ENCODE measurements around the gene OR6S1. TPM values are rescaled to one million over a fixed set of nuclear protein-coding genes. Genes with fewer than 3 reads are reported as not detected.
A peak's percentile ranks its signal among the peaks of the same experiment; 100 is the strongest.

The OR6S1 gene
- total RNA-seq, 4 donors from 2014 or later, result not detected

DNA sequence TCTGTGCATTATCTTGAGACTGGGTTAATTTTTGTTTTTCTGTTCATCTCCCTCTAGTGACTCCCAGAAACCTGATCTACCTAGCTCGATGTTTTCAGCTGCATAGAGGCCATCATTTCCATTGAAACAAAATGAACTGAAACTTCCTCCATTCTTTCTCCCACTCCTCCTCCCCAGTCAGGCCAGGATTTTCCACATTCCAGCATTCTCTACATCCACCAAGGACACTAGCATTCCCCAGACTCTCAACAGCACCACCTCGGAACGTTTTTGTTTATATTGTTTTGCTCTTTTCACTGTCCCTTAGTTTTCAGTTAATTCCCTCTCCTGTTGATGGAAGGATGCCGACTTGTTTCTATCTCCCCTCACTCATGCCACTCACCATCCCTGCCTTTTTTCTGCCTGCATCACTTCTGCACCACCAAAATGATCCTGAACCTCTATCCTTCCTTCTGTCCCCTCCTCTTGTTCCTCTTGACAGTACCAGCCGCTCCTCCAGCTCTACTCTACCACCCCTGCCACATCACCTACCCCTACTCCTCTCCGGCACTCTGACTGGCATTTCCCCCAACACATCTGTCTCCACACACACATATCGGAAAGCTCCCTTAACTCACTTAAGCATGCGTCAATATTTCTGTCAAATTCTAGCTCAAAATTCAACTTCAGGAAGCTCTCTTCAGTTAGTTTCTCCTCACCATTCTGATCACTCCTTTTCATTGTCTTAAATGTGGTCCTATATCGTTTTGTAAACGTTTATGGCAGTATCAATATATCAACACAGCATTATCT, 13.2 kb downstream of the OR6S1 start:
- ATAC-seq (ENCODE audit: low FRiP score), result no peak
- no peak for DNase-seq (ENCODE audit: low spot score)
- TF ChIP-seq, protein P1, sequence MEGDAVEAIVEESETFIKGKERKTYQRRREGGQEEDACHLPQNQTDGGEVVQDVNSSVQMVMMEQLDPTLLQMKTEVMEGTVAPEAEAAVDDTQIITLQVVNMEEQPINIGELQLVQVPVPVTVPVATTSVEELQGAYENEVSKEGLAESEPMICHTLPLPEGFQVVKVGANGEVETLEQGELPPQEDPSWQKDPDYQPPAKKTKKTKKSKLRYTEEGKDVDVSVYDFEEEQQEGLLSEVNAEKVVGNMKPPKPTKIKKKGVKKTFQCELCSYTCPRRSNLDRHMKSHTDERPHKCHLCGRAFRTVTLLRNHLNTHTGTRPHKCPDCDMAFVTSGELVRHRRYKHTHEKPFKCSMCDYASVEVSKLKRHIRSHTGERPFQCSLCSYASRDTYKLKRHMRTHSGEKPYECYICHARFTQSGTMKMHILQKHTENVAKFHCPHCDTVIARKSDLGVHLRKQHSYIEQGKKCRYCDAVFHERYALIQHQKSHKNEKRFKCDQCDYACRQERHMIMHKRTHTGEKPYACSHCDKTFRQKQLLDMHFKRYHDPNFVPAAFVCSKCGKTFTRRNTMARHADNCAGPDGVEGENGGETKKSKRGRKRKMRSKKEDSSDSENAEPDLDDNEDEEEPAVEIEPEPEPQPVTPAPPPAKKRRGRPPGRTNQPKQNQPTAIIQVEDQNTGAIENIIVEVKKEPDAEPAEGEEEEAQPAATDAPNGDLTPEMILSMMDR (IDR thresholded peaks at IDR 0.05), result no peak

DNA sequence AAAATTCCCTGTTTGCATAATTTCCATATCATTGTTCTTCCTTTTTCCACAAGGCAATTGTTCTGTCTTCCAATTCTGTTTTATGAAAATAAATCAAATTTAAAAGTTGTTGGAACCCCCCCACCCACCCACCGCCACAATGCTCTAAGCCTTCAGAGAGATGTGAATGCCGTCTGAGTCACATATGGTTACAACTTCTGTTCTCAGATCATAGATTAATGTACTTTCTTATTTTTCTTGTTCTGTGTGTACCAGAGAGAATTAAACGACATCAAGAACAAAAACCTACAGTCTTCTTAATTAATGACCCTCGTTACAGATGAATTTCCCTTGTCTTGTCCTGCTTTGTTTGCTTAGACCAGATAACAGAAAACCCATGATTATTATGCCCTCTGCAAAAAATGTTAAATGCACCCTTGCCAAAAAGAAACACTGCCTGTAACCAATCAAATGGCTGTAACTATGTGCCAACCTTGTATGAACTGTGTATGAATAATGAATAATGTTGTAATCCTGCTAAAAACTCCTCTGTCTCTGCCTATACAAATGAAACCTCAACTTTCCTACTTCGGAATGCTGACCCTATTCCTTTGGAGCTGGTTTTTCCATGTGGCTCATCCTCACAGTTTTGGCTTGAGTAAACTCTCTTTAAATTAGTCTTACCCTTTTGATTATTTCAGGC, 14.0 kb downstream of the OR6S1 start:
- no peak for ATAC-seq (ENCODE audit: low FRiP score)
- no peak for DNase-seq (ENCODE audit: low spot score)
- TF ChIP-seq, protein P1 (IDR thresholded peaks at IDR 0.05), result no peak

DNA sequence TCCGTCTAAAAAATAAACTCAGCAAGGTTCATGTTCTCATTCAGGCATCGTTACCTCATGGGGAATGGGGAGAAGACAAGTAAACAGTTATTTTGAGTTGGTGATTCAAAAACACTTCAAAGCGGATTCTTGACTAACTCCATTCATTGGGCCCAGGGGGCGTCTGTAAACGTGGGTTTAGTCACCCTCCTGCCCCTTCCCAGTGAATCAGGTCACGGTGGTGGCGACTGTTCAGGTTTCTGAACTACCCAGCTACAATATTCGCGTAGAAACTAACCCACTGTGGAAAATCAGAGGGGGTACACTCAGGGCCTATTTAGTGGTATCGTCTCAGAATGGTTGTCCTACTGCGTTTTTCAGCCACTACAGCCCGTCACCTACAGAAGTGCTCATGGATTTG, 15.2 kb downstream of the OR6S1 start:
- DNase-seq (ENCODE audit: low spot score) (no peak), ATAC-seq (ENCODE audit: low FRiP score) (no peak)
- TF ChIP-seq, protein P1 (IDR thresholded peaks at IDR 0.05), result no peak

DNA sequence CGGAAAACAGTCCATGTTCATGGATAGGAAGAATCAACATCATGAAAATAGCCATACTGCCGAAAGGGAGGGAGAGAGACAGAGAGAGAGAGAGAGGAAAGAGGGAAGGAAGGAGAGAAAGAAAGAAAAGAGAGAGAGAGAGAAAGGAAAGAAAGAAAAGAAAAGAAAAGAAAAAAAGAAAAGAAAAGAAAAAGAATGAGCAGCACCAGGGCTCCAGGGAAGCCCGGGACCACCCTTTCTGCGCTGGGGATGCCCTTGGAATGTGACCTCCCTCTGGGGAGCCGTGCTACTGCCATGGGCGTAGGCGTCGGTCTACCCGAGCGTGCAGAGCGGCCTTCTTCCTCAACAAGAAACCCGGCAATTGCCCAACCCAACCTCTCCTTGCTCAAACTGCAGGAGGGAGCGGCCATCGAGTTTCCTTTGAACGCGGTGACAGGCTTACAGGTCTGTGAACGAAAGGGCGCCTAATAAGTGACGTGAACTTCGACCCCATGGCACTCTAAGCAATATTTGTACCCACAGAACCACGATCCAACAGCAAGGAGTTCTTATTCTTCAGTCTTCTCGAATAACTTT, 16.9 kb downstream of the OR6S1 start:
- DNase-seq (ENCODE audit: low spot score) (no peak), ATAC-seq (ENCODE audit: low FRiP score) (peak; percentile 74)
- TF ChIP-seq, protein P1 (IDR thresholded peaks at IDR 0.05), result no peak

DNA sequence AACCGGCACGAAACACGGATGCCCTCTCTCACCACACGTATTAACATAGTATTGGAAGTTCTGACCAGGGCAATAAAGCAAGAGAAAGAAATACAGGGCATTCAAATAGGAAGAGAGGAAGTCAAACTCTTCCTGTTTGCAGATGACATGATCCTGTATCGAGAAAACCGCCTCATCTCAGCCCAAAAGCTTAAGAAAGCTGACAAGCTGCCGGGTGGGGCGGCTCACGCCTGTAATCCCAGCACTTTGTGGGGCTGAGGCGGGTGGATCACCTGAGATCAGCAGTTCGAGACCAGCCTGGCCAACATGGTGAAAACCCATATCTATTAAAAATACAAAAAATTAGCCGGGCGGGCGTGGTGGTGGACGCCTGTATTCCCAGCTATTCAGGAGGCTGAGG, 17.7 kb downstream of the OR6S1 start:
- TF ChIP-seq, protein P1 (IDR thresholded peaks at IDR 0.05), result no peak
- ATAC-seq (ENCODE audit: low FRiP score) (no peak), DNase-seq (ENCODE audit: low spot score) (no peak)

DNA sequence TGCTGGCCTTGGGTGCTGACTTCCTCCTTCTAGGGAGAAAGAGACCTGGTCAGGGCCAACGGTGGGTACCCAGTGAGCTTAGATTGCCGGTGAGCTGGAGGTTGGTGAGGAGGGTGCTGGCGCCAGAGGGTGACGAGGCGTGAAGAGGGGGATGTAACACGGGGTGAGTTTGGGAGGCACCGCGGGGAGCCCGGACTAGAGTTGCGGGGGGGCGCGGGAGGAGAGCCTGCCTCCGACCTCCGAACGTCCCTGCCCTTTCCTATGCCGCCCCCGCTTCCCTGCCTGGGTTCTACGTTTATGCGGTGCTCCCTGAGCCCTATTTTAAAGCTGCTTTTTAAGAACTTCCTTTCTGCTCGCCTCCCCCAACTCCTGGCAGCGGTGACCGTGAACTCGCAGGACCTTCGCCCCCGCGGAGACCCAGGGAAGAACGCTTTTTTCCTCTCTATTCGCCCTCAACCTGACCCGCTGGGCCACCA, 18.6 kb downstream of the OR6S1 start:
- ATAC-seq (ENCODE audit: low FRiP score) (no peak), DNase-seq (ENCODE audit: low spot score) (no peak)
- TF ChIP-seq, protein P1 (IDR thresholded peaks at IDR 0.05), result no peak

Measured in omental fat pad (tissue), 4 donors.